ENCODE measurements around the gene BBS1. TPM values are rescaled to one million over a fixed set of nuclear protein-coding genes. Genes with fewer than 3 reads are reported as not detected.

Gene BBS1
- total RNA-seq, 1 experiment from 2014 or later: 28.4 TPM

DNA sequence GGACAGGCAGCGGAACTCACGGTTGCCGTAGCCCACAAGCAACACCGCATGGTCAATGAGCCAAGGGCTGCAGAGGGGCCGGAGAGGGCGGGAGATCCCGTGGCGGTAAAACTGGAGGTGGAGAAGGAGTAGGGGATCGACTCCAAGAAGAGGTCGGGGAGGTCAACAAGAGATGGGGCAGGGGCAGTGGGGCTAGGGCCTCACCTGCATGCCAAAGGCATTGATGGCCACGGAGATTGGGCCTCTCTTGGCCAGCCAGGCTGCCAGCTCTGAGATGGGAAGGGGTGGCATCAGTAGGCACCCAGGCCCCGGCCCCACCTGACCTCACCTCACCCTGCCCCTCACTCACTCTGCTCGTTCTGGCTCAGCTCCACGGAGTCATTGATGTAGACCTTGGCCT lies 54.1 kb downstream of the BBS1 start:
- no peaks in the 10 kb centered on the region for H4K20me1 ChIP-seq (ENCODE audit: low read length)
- no peaks in the 10 kb centered on the region for H3F3A ChIP-seq (ENCODE audit: low read length, unreplicated experiment)
- BruUV-seq (replicated peaks): no TSS peak
- ChIA-PET POLR2A (ENCODE audit: unreplicated experiment) (no interaction called here), CTCF (no interaction called here)
- no peak overlapping the region for H3K27ac ChIP-seq (ENCODE audit: low read length)
- no peak overlapping the region for H3K4me2 ChIP-seq (ENCODE audit: low read length)
- H3K4me1 ChIP-seq (ENCODE audit: insufficient read depth, low read length): peaks cover 6% of the 10 kb centered on the region; the same call in 1 of the 2 replicates
- H3K79me2 ChIP-seq (ENCODE audit: low read length): no peaks in the 10 kb centered on the region
- no peak overlapping the region for H3K4me3 ChIP-seq (ENCODE audit: low read length)
- H3K9me3 ChIP-seq (ENCODE audit: low read length): no peaks in the 10 kb centered on the region
- DNase-seq (no peak), ATAC-seq (no peak)
- H3K36me3 ChIP-seq (ENCODE audit: low read depth, low read length): no peaks in the 10 kb centered on the region
- no peaks in the 10 kb centered on the region for H3K27me3 ChIP-seq (ENCODE audit: low read length)
- intact Hi-C loops (cut with micrococcal nuclease): no loop called here
- no peak overlapping the region for H3K9ac ChIP-seq (ENCODE audit: low read length)
- H3K9me2 ChIP-seq (replicated peaks; ENCODE audit: low read length): no peaks in the 10 kb centered on the region
- H2AFZ ChIP-seq (ENCODE audit: low read length): no peak overlapping the region
- TF ChIP-seq, protein P1, sequence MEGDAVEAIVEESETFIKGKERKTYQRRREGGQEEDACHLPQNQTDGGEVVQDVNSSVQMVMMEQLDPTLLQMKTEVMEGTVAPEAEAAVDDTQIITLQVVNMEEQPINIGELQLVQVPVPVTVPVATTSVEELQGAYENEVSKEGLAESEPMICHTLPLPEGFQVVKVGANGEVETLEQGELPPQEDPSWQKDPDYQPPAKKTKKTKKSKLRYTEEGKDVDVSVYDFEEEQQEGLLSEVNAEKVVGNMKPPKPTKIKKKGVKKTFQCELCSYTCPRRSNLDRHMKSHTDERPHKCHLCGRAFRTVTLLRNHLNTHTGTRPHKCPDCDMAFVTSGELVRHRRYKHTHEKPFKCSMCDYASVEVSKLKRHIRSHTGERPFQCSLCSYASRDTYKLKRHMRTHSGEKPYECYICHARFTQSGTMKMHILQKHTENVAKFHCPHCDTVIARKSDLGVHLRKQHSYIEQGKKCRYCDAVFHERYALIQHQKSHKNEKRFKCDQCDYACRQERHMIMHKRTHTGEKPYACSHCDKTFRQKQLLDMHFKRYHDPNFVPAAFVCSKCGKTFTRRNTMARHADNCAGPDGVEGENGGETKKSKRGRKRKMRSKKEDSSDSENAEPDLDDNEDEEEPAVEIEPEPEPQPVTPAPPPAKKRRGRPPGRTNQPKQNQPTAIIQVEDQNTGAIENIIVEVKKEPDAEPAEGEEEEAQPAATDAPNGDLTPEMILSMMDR (conservative IDR thresholded peaks at IDR 0.05; ENCODE audit: low read depth, low read length): no peak
- no peak for TF ChIP-seq EZH2phosphoT487 (IDR thresholded peaks at IDR 0.05; ENCODE audit: borderline replicate concordance, low read length)
- TF ChIP-seq EZH2 (IDR thresholded peaks at IDR 0.05; ENCODE audit: low read length, unreplicated experiment): no peak

DNA sequence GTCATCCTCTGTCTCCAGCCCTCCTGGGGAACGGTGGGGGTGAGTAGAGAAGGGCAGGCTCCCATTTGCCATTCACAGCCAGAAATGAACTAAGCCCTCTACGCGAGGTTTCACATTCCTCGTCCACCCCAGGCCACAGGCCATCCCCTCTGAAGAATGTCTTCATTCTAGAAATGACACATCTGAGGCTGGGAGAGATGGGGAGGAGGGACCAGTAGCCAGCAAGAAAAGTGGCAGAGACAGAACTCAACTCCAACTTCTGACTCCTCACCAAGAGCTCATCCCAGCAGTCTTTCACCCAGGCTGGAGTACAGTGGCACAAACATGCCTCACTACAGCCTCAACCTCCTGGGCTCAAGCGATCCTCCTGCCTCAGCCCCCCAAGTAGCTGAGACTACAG lies 54.5 kb downstream of the BBS1 start:
- Histone ChIP-seq H4K20me1 (ENCODE audit: low read length) (no peaks in the 10 kb centered on the region), H3K4me2 (ENCODE audit: low read length) (no peak overlapping the region), H3F3A (ENCODE audit: low read length, unreplicated experiment) (no peaks in the 10 kb centered on the region), H3K27ac (ENCODE audit: low read length) (no peak overlapping the region), H3K9me2 (replicated peaks; ENCODE audit: low read length) (no peaks in the 10 kb centered on the region), H3K4me3 (ENCODE audit: low read length) (no peak overlapping the region), H3K4me1 (ENCODE audit: insufficient read depth, low read length) (peaks cover 6% of the 10 kb centered on the region; the same call in 1 of the 2 replicates), H3K9me3 (ENCODE audit: low read length) (no peaks in the 10 kb centered on the region), H3K36me3 (ENCODE audit: low read depth, low read length) (no peaks in the 10 kb centered on the region), H2AFZ (ENCODE audit: low read length) (no peak overlapping the region), H3K79me2 (ENCODE audit: low read length) (no peaks in the 10 kb centered on the region), H3K27me3 (ENCODE audit: low read length) (no peaks in the 10 kb centered on the region), H3K9ac (ENCODE audit: low read length) (no peak overlapping the region)
- DNase-seq: no peak
- BruUV-seq (replicated peaks): no TSS peak
- intact Hi-C loops (cut with micrococcal nuclease): no loop called here
- no peak for TF ChIP-seq EZH2 (IDR thresholded peaks at IDR 0.05; ENCODE audit: low read length, unreplicated experiment)
- TF ChIP-seq EZH2phosphoT487 (IDR thresholded peaks at IDR 0.05; ENCODE audit: borderline replicate concordance, low read length): no peak
- TF ChIP-seq, protein P1 (conservative IDR thresholded peaks at IDR 0.05; ENCODE audit: low read depth, low read length): no peak
- ChIA-PET CTCF (no interaction called here), POLR2A (ENCODE audit: unreplicated experiment) (no interaction called here)
- no peak for ATAC-seq

DNA sequence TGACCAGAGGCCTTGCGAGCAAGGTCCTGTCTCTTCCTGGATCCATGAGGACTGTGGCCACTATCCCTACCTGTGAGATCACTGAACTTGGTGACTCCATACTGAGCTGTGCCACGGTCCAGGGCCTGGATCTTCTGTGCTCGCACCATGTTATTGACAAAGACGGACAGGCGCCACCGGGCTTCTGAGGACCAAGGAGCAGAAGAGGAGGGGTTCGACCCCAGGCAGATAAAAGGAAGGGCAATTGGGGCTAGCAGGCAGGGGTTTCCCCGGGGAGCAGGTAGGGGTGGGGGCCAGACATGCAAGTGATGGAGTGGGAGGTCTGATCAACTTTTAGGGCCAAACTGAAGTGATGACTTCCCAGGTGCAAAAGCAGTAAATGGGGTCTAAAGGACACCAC lies 55.8 kb downstream of the BBS1 start:
- no peaks in the 10 kb centered on the region for H4K20me1 ChIP-seq (ENCODE audit: low read length)
- H3K79me2 ChIP-seq (ENCODE audit: low read length): no peaks in the 10 kb centered on the region
- intact Hi-C loops (cut with micrococcal nuclease): no loop called here
- H3K9me2 ChIP-seq (replicated peaks; ENCODE audit: low read length): no peaks in the 10 kb centered on the region
- no peak overlapping the region for H3K4me2 ChIP-seq (ENCODE audit: low read length)
- ChIA-PET CTCF (no interaction called here), POLR2A (ENCODE audit: unreplicated experiment) (no interaction called here)
- no peaks in the 10 kb centered on the region for H3K9me3 ChIP-seq (ENCODE audit: low read length)
- no peak for ATAC-seq
- H3F3A ChIP-seq (ENCODE audit: low read length, unreplicated experiment): no peaks in the 10 kb centered on the region
- H3K36me3 ChIP-seq (ENCODE audit: low read depth, low read length): no peaks in the 10 kb centered on the region
- H3K9ac ChIP-seq (ENCODE audit: low read length): no peak overlapping the region
- H2AFZ ChIP-seq (ENCODE audit: low read length): no peak overlapping the region
- no peaks in the 10 kb centered on the region for H3K27me3 ChIP-seq (ENCODE audit: low read length)
- H3K4me3 ChIP-seq (ENCODE audit: low read length): no peak overlapping the region
- BruUV-seq (replicated peaks): no TSS peak
- DNase-seq: no peak
- H3K27ac ChIP-seq (ENCODE audit: low read length): no peak overlapping the region
- H3K4me1 ChIP-seq (ENCODE audit: insufficient read depth, low read length): peaks cover 6% of the 10 kb centered on the region; the same call in 1 of the 2 replicates
- TF ChIP-seq EZH2phosphoT487 (IDR thresholded peaks at IDR 0.05; ENCODE audit: borderline replicate concordance, low read length): no peak
- TF ChIP-seq, protein P1 (conservative IDR thresholded peaks at IDR 0.05; ENCODE audit: low read depth, low read length): no peak
- no peak for TF ChIP-seq EZH2 (IDR thresholded peaks at IDR 0.05; ENCODE audit: low read length, unreplicated experiment)

All from PC-3 (cell line).